GM18861 (cell line): Measurements from ENCODE around the gene PDCD11.
"Not testable (repeated sequence)": the region's sequence is repeated elsewhere in the genome, so short reads cannot be mapped to it uniquely, and the experiment has no call there.

ENCODE experiments used
- ATAC-seq: cut with Tn5 transposase; IDR thresholded peaks from one replicate; pipeline ENCODE4 v1.9.1; 2021; ENCODE audit not compliant: unreplicated experiment

Gene PDCD11

DNA sequence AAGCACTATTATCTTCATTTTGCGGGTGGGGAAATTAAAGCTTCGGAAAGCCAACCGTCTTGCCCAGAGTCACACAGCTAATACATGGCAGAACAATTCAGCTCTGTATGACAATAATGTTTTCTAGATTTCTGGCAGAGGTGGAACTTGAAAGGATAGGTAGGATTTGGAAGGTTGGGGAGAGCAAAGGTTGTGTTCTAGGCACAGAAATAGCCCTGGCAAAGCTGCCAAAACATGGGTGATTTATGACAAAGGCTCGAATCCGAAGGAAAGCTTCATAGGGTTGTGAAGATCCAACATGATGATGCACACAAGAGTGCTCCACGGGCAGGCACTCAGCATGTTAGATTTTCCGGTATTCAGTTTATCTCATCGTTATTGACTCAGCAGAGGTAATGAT is 19.2 kb downstream of the PDCD11 start:
- no peak for ATAC-seq

DNA sequence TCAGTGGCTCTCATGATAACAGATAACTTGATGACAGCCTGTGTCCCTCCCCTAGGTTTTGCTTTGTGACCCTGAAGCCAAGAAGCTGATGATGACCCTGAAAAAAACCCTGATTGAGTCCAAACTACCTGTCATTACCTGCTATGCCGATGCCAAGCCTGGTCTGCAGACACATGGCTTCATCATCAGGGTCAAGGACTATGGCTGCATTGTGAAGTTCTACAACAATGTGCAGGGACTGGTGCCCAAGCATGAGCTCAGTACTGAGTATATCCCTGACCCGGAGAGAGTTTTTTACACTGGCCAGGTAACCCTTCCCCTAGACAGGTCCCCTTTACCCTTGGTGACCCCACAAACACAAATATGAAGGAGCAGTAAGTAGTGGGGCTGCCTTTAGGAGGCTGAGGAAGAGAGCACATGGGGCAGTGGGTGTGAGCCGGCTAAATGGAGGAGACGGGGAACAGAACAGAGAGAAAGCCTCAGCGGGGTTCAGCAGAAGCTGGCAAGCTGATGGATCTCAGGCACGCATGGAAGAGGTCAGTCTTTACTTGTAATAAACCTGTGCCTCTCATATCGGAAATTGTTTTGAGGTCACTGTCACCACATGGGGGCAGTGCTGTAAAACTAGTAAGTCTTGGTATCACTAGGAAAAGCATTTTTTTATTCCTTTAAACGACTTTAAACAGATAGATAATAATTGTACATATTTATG is 20.2 kb downstream of the PDCD11 start:
- ATAC-seq, result no peak

DNA sequence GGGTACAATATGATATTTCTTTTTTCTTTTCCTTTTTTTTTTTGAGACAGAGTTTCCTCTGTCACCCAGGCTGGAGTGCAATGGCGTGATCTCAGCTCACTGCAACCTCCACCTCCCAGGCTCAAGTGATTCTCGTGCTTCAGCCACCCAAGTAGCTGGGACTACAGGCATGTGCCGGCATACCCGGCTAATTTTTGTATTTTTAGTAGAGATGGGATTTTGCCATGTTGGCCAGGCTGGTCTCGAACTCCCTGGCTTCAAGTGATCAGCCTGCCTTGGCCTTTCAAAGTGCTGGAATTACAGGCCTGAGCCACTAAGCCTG is 20.7 kb downstream of the PDCD11 start:
- ATAC-seq, result not testable (repeated sequence)

DNA sequence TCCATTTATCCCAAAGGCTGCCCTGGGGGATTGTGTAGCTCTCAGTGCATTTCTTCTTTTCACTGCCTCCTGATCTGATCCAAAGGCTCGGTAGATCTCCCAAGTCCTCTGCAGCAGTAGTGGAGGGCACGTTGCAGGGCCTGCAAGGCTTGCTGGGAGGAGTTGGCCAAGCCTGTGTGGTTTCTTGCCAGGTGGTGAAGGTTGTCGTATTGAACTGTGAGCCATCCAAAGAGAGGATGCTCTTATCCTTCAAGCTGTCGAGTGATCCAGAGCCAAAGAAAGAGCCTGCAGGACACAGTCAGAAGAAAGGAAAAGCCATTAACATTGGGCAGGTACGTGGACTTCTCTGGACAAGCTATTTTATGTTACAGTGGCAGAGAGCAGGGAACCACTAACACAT is 21.2 kb downstream of the PDCD11 start:
- no peak for ATAC-seq

DNA sequence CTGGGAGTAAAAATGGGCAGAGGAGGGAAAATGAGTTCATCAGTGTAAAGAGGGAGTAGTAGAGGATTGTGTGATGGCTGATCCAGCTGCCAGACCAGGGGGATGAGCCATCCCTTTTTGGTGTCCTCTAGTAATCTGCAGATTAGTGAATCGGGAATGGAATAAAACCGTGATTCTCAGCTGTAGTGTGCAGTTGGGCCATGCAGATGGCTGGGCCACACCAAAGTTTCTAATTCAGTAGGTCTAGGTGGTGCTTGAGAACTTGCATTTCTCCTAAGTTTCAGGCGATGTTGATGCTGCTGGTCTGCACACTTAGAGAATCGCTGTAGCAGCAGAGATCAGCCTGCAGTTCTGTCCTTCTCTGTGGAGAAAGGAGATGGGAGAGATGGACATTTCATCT is 22.7 kb downstream of the PDCD11 start:
- ATAC-seq, result no peak

DNA sequence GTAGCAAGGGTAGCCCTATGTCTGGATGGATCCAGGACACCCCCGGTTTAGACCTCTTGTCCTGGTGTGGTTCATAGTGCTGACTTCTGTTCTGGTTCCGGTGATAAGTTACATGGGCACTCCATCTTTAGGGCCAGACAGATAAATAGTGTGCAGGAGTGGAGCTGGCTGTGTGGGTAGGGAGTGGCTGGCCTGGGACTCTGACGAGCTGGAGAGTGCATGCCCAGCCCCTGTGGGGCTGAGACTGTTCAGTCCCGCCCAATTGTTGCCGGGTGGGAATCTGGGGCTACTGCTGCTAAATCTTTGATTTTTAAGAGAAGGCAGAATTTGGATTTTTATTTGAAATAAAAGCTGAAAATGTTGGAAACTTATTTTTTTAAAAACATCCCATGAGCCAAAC is 27.3 kb downstream of the PDCD11 start:
- ATAC-seq, result no peak

DNA sequence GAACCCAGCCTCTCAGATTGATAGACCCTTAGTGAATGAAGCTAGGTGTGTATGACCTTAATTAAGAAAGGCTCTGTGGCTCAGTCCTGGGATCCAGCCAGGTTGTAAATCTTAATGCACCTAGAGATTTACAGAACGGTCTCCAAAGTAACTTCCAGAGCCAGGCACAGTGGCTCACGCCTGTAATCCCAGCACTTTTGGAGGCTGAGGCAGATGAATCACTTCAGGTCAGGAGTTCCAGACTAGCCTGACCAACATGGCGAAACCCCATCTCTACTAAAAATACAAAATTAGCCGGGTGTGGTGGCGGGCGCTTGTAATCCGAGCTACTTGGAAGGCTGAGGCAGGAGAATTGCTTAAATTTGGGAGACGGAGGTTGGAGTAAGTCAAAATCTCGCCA is 31.4 kb downstream of the PDCD11 start:
- ATAC-seq, result no peak

DNA sequence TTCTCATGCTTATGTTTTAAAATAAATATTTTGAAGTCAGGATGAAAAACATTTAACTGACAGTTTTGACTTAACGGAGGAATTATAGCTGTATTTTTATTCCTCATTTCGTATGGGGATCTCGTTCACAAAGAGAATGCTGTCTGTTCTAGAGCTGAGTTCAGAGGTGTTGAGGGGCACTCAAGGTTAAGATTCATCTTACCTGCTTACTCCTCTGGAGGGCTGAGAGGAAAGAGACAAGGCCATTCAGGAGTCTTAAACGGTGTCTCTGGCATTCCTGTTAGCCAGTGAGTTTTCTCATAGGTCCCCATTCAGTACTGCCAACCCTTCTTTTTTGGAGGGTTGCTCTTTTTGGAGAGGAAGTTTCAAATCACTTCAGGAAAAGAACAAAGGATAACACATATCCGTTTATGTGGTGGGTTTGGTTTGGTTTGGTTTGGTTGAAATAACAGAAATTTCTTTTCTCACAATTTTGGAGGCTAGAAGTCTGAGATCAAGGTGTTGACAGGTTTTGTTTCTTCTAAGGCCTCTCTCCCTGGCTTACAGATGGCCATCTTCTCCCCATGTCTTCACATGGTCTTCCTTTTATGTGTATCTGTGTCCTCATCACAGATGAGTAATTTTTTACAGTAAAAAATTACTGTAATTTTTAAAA is 32.7 kb downstream of the PDCD11 start:
- no peak for ATAC-seq

DNA sequence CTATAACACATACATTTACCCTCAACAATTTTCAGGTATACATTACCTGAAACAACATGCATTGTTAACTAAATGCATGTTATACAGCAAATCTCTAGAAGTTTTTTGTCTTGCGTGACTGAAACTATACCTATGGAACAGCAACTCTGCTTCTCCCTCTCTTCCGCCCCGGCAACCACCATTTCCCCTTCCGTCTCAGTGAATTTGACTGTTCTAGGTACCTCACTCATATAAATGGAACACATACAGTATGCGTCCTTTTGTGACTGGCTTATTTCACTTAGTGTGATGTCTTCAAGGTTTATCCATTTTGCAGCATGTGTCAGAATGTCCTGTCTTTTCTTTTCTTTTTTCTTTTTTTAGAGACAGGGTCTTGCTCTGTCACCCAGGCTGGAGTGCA is 33.2 kb downstream of the PDCD11 start:
- ATAC-seq, result no peak

DNA sequence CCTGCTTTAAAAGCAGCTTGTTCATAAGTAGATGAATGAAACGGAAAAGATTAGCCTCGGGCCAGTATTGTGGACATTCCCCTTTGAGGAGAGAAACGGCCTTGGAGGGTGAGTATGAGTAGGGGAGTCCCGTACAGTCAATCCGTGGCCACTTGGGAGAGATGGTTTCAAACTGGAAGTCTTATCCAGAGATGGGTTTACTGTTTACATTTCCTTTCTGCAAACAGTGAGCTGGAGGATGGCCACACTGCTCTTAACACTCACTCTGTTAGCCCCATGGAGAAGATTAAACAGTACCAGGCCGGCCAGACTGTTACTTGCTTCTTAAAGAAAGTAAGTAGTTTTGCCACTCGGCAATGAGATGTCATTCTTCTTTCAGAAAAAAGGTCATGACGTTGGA is 35.5 kb downstream of the PDCD11 start:
- ATAC-seq, result no peak

DNA sequence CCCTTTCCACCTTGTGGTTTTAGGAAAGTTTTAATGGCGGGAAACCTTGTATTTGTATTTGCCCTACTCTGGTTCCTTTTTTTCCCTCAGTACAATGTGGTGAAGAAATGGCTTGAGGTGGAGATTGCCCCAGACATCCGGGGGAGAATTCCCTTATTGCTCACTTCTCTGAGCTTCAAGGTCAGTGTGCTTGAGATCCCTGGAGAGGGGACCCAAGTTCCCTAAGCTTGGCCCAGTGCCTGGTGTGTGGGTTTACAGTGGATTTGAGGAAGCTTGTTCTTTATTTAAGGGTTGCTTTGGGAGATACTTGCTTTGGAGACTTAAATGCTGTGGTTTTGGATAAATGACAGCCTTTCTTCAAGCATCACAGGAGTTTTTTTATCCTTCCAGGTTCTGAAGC is 37.4 kb downstream of the PDCD11 start:
- no peak for ATAC-seq

DNA sequence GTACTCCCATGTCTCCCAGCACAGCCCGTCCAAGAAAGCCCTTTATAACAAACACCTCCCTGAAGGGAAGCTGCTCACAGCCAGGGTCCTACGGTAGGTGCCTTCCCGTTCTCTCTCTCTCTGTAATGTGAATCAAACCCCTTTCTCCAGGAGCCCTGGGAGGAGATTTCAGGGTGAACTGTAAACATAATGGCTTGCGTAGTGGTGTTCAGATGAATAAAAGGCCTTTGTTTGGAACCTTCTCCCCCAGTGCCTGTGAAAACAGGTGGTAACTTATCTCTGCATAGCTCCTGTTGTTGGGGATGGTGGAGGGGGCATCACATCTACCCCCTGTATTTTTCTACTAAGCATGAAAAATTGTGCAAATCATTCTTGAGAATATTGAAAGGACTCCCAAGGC is 43.4 kb downstream of the PDCD11 start:
- no peak for ATAC-seq

DNA sequence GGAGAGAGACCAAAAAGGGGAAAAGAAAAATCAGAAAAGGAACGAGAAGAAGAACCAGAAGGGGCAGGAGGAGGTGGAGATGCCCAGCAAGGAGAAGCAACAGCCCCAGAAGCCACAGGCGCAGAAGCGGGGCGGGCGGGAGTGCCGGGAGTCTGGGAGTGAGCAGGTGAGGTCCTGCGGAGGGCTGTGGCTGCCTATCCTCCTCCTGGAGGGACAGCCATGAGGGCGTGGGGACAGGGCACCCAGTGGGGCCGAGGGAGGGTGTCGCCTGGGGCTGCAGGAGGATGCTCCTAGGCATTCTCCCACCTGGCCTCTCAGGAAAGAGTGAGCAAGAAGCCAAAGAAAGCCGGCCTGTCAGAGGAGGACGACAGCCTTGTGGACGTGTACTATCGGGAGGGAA is 44.0 kb downstream of the PDCD11 start:
- no peak for ATAC-seq

DNA sequence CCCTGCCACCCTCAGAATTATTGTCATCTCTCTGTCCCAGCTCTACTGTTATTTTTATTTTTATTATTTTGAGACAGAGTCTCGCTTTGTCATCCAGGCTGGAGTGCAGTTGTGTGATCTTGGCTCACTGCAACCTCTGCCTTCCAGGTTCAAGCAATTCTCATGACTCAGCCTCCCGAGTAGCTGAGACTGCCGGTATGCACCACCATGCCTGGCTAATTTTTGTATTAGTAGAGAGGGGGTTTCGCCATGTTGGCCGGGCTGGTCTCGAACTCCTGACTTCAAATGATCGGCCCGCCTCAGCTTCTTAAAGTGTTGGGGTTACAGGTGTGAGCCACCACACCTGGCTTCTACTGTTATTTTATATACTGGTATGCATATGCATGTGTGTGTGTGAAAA is 44.8 kb downstream of the PDCD11 start:
- no peak for ATAC-seq

DNA sequence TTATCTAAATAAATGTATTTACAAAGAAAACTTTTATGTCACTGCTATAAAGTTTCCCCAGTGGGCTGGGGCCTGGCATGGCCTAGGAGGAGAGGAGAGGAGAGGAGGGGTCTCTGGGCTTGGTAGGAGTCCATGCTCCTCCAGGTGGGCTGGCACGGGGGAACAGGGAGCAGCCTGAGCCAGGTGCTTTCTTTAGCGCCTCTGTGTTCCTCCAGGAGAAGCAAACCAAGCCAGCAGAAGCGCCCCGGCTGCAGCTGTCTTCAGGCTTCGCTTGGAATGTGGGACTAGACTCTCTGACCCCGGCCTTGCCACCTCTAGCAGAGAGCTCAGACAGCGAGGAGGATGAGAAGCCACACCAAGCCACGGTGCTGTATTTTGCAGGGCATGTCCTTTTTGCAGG is 45.2 kb downstream of the PDCD11 start:
- no peak for ATAC-seq

DNA sequence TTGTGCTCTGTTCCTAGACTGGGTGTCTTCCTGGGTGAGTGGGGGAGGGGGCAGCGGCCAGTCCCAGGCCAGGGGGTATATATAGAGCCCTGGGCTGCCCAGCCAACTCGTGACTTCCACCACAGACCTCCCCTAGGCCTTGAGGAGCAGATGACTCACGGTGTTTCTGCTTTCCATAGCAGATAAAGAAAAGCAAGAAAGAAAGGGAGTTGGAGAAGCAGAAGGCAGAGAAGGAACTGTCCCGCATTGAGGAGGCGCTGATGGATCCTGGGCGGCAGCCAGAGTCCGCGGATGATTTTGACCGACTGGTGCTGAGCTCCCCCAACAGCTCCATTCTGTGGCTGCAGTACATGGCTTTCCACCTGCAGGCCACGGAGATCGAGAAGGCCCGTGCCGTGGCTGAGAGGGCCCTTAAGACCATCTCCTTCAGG is 45.6 kb downstream of the PDCD11 start:
- no peak for ATAC-seq

DNA sequence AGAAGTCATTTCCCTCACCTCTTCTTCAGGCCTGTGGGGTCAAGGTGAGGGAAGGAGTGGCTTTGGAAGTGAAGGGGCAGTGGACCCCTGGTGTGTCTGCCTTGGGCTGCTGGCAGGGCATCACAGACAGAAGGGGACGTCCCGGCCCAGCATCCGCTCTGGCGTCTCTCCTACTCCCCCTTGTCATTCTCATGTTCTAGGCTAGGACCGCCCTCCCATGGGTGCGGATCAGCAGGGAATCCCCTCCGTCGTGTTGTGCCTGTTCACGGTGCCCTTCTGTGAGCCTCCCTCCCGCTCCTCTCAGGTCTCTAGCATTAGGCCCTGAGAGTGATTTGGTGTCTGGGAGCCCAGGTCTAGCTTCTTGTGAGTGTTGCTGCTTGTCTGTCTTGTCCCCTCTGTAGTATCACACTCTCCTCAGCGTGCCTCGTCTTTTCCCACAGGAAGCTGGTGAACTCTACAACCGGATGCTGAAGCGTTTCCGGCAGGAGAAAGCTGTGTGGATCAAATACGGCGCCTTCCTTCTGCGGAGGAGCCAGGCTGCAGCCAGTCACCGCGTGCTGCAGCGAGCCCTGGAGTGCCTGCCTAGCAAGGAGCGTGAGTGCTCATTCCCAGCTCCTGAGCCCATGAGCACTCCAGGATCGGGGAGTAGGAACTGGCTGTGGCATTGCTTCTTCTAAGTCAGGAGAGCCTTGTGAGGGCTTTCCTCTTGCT is 47.2 kb downstream of the PDCD11 start:
- ATAC-seq, result no peak

DNA sequence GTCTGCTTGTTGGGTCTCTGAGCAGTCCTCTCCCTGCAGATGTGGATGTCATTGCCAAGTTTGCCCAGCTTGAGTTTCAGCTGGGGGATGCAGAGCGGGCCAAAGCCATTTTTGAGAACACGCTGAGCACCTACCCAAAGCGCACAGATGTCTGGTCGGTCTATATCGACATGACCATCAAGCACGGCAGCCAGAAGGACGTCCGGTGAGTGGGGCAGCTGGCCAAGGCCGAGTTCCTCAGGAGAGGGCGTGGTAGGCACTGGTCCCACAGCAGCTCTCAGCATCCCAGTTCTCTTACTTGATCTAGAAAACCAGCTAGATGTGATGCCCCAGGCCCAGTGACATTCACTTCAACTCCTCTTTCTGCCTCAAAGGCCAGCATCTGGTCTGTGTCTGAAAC is 48.1 kb downstream of the PDCD11 start:
- no peak for ATAC-seq

DNA sequence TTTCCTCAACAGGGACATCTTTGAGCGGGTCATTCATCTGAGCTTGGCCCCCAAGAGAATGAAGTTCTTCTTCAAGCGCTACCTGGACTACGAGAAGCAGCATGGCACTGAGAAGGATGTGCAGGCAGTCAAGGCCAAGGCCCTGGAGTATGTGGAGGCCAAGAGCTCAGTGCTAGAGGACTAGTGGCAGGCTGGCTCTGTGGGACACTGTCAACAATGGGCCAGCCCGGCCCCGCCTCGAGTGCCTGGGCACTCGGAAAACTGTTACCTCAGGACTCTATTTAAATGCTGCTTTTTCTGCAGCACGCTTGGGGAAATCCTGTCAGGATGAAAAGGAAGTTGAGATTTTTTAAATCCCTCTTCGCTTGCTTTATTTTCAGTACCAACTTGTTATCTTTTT is 48.9 kb downstream of the PDCD11 start:
- no peak for ATAC-seq

DNA sequence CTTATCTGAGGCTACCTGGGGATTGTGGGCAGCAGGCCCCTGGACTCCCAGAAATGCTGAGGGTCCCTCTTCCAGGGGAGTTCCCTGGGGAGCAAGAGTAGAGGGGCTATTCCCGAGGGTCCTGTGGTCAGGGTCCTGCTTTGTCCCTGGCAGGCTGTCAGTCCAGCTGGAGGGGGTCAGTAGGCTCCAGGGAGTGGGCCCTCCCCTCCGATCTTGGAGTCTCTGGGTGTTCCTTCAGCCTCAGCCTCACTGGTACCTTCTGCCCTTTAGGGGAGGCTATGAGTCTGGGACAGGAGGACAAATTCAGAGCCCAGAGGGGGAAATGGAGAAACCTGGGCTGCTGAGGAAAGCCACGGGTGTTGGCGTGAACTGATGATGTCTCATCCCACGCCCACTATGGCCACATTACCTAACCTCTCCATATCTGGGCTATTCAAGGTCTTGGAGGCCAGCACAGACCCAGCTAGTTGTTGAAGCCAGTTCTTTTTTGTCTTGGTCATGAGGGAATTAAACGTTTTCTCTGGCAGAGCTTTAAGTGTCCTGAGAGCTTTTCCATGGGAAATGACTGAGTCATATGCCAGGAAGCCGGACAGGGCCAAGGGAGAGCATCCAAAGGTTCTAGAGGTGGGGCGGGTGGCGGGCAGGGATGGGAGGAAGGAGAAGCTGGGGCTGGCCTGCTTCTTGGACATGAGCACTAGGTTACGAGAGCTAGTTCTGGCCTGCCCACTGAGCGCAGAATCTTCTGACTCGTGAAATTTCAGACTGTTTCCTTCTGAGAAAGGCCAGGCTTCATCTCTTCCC is 49.5 kb downstream of the PDCD11 start:
- no peak for ATAC-seq

DNA sequence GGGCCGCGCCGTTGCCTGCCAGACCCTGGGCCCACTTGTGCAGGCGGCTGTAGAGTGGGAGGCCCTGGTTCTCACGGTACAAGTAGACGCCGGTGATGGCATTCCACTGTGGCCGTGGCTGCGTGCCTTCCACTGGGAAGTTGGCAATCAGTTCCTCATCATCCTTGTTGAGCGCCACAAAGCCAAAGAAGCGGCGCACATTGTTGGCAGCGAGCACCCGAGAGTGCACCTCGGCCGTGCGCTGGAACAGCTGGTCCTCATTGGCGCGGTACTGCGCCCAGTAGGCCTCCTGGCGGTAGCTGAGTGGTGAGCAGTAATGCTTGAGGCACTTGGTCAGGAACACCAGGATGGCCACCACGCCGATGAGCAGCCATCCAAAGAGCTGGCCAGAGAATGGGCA is 50.8 kb downstream of the PDCD11 start:
- no peak for ATAC-seq

DNA sequence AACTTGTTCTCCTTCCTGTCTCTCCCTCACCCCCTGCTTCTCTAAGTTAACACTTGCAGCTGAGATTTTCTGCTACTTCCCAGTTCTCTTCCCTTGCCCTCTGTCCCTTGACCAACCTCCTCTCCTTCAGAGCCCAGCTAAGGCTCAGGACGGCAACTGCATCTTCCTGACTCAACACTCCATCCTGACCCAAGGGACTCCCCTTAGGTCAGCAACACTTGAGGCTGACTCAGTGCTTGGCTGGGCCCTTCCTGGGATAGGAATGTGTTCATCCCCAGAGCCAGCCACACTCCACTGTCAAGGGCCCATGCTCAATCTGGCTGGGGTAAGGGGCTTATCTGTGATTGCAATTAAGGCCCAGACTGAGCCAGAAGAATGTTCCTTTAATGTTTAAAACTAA is 52.3 kb downstream of the PDCD11 start:
- ATAC-seq, result no peak
